WI38 (cell line): ENCODE data around the gene TLR9.

Source experiments
- H3K4me3 ChIP-seq: 2 replicates; pipeline ENCODE4 v1.5.1; 2011; ENCODE audit warnings: low read depth, mild to moderate bottlenecking, control low read depth, low read length
- CTCF ChIP-seq: IDR thresholded peaks from 2 replicates; pipeline ENCODE4 v1.5.1; 2012; ENCODE audit warnings: low read depth, mild to moderate bottlenecking, control low read depth, low read length

Gene TLR9

GRCh38 chr3:52262447-52262846 lies 37.0 kb upstream of the TLR9 start:
- H3K4me3 ChIP-seq, result no peak overlapping the region
- no peak for TF ChIP-seq CTCF

GRCh38 chr3:52259448-52259847 lies 34.0 kb upstream of the TLR9 start:
- TF ChIP-seq CTCF, result no peak

GRCh38 chr3:52259035-52259434 lies 33.6 kb upstream of the TLR9 start:
- TF ChIP-seq CTCF, result no peak
- H3K4me3 ChIP-seq, result no peak overlapping the region

More at GRCh38 chr3:52259448-52259847, 34.0 kb upstream of the TLR9 start:
- H3K4me3 ChIP-seq, result no peak overlapping the region

GRCh38 chr3:52257911-52258310 lies 32.5 kb upstream of the TLR9 start:
- no peak overlapping the region for H3K4me3 ChIP-seq
- no peak for TF ChIP-seq CTCF

- no peak overlapping the region for H3K4me3 ChIP-seq
- no peak for TF ChIP-seq CTCF
These were observed 31.2 kb upstream of the TLR9 start for GRCh38 chr3:52256622-52257021.

- H3K4me3 ChIP-seq, result no peak overlapping the region
- TF ChIP-seq CTCF, result no peak
These were observed 30.7 kb upstream of the TLR9 start for GRCh38 chr3:52256159-52256558.

- no peak overlapping the region for H3K4me3 ChIP-seq
- TF ChIP-seq CTCF, result no peak
These were observed 29.2 kb upstream of the TLR9 start for GRCh38 chr3:52254608-52255007.
